Tibial artery (tissue), 4 donors: ENCODE data around the gene ST8SIA4.
A peak's percentile ranks its signal among the peaks of the same experiment; 100 is the strongest.

Experiments used
- DNase-seq, 2 donors: peaks; one replicate each; pipeline ENCODE4 v3.0.0-alpha.2; 2019
- H3K27ac ChIP-seq, 2 donors: fragments of 200-600 bp; sonication (generic) in 1 of 2; 1 replicate in 1 of 2; 2 replicates in 1 of 2; pipeline ENCODE4 v1.5.1; 2018 to 2019; ENCODE audit warnings: mild to moderate bottlenecking in 1 of 2
- H3K27me3 ChIP-seq, 2 donors: fragments of 200-600 bp; sonication (generic) in 1 of 2; one replicate each; pipeline versions ENCODE4 v1.5.1 to v1.6.0; 2016 to 2019
- H3K36me3 ChIP-seq, 3 donors: fragments of 200-600 bp; sonication (generic) in 2 of 3; one replicate each; pipeline ENCODE4 v1.5.1; 2016 to 2019; ENCODE audit warnings: mild to moderate bottlenecking in 2 of 3
- H3K4me1 ChIP-seq, 4 donors: fragments of 200-600 bp; sonication (generic) in 2 of 4; 1 replicate in 3 of 4; 2 replicates in 1 of 4; pipeline ENCODE4 v1.5.1; 2016 to 2019
- H3K4me3 ChIP-seq, 2 donors: fragments of 200-600 bp; sonication (generic) in 1 of 2; 1 replicate in 1 of 2; 2 replicates in 1 of 2; pipeline ENCODE4 v1.5.1; 2018 to 2019; ENCODE audit warnings: mild to moderate bottlenecking in 2 of 2
- H3K9me3 ChIP-seq, 3 donors: fragments of 200-600 bp; sonication (generic) in 1 of 3; one replicate each; pipeline ENCODE4 v1.5.1; 2016 to 2019
- intact Hi-C: fragments of 100-400 bp; cut with DNase I; formaldehyde crosslinking; loops from one replicate; pipeline ENCODE4 v1.15.0; 2023; ENCODE audit warnings: low total_unique reads
- TF ChIP-seq, protein P1 (sequence below), 2 experiments: fragments of 200-600 bp in 1 of 2; fragments of 450-650 bp in 1 of 2; IDR thresholded peaks; one replicate each; pipeline ENCODE4 v1.5.1; 2017 to 2019; ENCODE audit warnings: antibody characterized with exemption in 2 of 2, mild to moderate bottlenecking in 1 of 2, moderate library complexity in 1 of 2

The ST8SIA4 gene

DNA sequence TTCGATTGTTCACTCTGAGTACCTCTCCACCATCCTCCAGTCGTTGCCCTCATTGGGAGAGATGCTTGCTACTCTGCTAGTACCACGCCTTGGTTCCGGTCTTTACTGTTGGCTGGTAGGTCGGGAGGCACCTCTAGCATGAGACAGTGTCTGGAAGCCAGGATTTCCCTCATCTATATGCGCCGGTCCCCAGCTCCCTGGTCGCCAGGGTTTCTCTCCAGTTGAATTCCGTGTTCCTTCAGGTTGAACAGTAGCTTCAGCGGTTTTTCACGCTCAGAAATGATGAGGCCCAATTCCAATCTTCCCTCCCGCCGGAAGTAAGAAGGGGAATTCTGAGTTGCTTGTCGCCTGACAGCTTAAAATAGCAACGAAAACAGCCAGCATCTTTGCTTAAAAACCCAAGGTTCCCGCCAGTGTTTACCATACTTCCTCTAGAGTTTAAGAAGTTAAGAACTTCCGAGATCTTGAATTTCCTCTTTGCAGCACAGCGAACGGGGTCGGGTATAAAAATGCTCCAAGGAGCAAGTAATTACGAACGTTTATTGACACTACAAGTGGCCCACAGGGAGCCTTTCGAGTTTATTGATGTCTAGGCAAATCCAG lies 1.3 kb upstream of the ST8SIA4 start:
- H3K27me3 ChIP-seq: peaks cover 0 to 15% of the 10 kb centered on the region in 2 donors
- DNase-seq: peak in 1 of 2 donors; percentile 46
- no peaks in the 10 kb centered on the region for H3K9me3 ChIP-seq
- H3K36me3 ChIP-seq: no peaks in the 10 kb centered on the region
- intact Hi-C loops: no loop called here
- TF ChIP-seq, protein P1, sequence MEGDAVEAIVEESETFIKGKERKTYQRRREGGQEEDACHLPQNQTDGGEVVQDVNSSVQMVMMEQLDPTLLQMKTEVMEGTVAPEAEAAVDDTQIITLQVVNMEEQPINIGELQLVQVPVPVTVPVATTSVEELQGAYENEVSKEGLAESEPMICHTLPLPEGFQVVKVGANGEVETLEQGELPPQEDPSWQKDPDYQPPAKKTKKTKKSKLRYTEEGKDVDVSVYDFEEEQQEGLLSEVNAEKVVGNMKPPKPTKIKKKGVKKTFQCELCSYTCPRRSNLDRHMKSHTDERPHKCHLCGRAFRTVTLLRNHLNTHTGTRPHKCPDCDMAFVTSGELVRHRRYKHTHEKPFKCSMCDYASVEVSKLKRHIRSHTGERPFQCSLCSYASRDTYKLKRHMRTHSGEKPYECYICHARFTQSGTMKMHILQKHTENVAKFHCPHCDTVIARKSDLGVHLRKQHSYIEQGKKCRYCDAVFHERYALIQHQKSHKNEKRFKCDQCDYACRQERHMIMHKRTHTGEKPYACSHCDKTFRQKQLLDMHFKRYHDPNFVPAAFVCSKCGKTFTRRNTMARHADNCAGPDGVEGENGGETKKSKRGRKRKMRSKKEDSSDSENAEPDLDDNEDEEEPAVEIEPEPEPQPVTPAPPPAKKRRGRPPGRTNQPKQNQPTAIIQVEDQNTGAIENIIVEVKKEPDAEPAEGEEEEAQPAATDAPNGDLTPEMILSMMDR (IDR thresholded peaks at IDR 0.05): no peak
- peaks cover 0 to 29% (median 19%) of the 10 kb centered on the region in 4 donors for H3K4me1 ChIP-seq
- peak overlapping the region; percentile 50 for H3K4me3 ChIP-seq
- H3K27ac ChIP-seq: no peak overlapping the region

GRCh38 chr5:100902440-100903038 lies 543 bp downstream of the ST8SIA4 start:
- Histone ChIP-seq H3K4me3 (peak overlapping the region; percentile 50), H3K27me3 (peaks cover 0 to 15% of the 10 kb centered on the region in 2 donors), H3K27ac (no peak overlapping the region), H3K36me3 (no peaks in the 10 kb centered on the region), H3K4me1 (peaks cover 0 to 29% (median 19%) of the 10 kb centered on the region in 4 donors), H3K9me3 (no peaks in the 10 kb centered on the region)
- TF ChIP-seq, protein P1 (IDR thresholded peaks at IDR 0.05): no peak
- intact Hi-C loops: no loop called here
- DNase-seq: no peak

DNA sequence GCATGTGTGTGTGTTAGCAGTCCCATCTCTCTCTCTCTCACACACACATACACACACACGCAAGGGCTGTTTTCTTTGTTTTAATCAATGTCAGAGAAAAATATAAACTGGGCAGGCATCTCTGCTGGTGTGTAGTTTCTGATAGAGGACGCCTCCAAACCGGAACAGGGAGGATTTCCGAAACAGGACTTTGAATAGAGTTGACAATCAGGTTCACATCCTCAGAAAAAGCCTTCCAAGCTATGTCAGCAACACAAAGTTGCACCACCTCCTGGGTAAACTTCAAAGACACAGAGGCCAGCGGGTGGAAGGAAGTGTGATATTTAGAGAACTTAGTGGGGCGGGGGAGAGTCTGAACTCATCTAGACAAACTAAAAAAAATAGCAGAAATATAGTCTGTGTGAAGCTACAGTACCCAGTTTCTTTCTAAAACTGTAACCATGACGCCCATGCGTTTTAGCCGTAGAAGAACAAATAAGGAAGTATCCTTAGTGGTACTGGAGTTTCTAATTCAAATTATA lies 1.2 kb downstream of the ST8SIA4 start:
- TF ChIP-seq, protein P1 (IDR thresholded peaks at IDR 0.05): no peak
- H3K27me3 ChIP-seq: peaks cover 0 to 15% of the 10 kb centered on the region in 2 donors
- H3K4me3 ChIP-seq: peak overlapping the region; percentile 50
- H3K4me1 ChIP-seq: peaks cover 0 to 29% (median 19%) of the 10 kb centered on the region in 4 donors
- intact Hi-C loops: no loop called here
- H3K9me3 ChIP-seq: no peaks in the 10 kb centered on the region
- no peak overlapping the region for H3K27ac ChIP-seq
- DNase-seq: peak; percentile 55 to 62
- H3K36me3 ChIP-seq: no peaks in the 10 kb centered on the region

DNA sequence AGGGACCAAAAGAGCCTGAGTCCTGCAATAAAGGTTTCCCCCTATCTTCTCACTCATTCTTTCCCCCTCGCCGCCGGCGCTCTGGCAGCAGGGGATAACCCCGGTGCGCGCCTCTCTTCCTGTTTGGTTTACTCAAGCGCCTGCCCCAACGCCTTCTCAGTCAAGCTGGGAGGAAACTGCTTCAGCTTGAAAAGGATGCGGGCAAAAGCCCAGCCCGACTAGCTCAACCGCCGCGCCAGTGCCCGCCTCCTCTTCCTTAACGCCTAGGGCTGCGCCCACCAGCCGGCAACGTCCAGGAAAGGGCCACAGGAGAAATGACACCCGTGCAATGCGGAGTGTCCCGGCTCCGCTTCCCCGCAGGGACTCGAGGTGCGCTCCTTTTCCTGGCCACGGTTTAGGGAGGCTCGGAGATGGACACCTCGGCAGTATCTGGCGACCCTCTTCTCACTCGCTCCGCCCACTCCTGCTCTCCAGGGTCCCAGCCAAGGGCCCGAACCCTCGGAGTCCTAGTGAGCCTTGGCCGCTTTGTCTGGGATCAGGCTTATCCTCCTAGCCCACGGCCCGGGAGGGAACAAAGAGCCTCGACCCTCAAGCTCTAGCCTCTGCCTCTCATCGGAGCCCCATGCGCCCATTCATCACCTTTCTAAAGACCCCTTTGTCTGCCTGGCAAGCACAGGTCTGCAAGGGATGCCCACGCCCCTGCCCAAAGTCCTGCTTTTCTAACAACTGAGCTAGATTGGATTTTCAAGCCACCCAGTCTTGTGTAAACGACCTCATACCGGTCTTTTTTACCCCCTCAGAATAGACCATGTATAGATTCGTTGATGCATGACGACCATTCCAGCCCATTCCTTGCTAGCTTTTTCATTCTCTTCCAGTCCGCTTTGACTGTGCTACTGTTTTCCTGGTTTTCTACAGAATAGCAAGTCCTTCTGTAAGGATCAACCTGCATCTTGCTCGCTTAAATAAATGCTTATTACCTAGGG lies 2.0 kb downstream of the ST8SIA4 start:
- no peaks in the 10 kb centered on the region for H3K9me3 ChIP-seq
- TF ChIP-seq, protein P1 (IDR thresholded peaks at IDR 0.05): no peak

DNA sequence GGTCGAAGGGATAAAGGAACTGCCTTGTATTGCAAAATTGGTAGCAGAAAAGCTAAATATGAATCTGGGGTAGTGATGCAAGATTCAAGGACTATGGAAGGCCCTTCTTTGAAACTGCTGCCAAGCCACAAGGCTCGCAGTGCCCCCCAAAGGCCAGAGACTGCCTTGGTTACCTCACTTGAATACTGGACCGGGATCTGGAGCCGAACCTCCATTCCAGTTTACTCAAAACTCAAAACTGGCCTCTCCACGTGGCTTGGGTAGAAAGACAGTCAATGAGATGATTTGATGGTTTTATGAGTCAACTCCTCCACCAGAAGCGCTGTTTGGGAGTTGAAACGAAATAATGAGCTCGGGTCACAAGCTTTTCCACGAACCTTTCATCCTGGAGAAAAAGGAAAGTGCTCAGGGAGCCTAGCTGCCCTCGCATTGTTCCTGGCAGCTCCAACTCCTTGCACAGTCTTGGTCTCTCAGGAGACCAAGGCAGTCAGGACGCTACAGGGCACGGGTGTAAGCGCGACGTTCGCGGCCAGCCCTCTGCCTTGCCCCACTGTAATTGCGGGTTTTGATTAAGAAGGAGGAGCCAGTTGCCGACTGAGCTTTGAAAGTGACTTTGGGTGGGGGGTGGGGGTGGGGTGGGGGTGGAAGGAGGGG lies 2.8 kb downstream of the ST8SIA4 start:
- Histone ChIP-seq H3K9me3 (no peaks in the 10 kb centered on the region), H3K36me3 (no peaks in the 10 kb centered on the region), H3K4me1 (peaks cover 0 to 29% (median 19%) of the 10 kb centered on the region in 4 donors), H3K27ac (peak overlapping the region; percentile 35 to 37), H3K27me3 (peaks cover 0 to 15% of the 10 kb centered on the region in 2 donors), H3K4me3 (peak overlapping the region; percentile 50)
- TF ChIP-seq, protein P1 (IDR thresholded peaks at IDR 0.05): peak in 1 of 2 experiments; percentile 5
- intact Hi-C loops: no loop called here
- peak; percentile 37 to 62 for DNase-seq

More for the DNA sequence above, 2.0 kb downstream of the ST8SIA4 start:
- Histone ChIP-seq H3K36me3 (no peaks in the 10 kb centered on the region), H3K4me1 (peaks cover 0 to 29% (median 19%) of the 10 kb centered on the region in 4 donors), H3K27me3 (peaks cover 0 to 15% of the 10 kb centered on the region in 2 donors), H3K4me3 (peak overlapping the region; percentile 50), H3K27ac (peak overlapping the region; percentile 35 to 37)
- peak; percentile 60 to 72 for DNase-seq
- intact Hi-C loops: no loop called here
